GM21447 (cell line): ENCODE measurements around the gene DAPK3.
"Not testable (repeated sequence)": the region's sequence is repeated elsewhere in the genome, so short reads cannot be mapped to it uniquely, and the experiment has no call there.

Experiments
- ATAC-seq: cut with Tn5 transposase; IDR thresholded peaks from one replicate; pipeline ENCODE4 v1.9.1; 2021; ENCODE audit not compliant: unreplicated experiment

Gene DAPK3

GRCh38 chr19:4005436-4005835 is 34.5 kb upstream of the DAPK3 start:
- not testable (repeated sequence) for ATAC-seq

- ATAC-seq, result not testable (repeated sequence)
Measured at GRCh38 chr19:4000798-4001197, 29.9 kb upstream of the DAPK3 start.

- not testable (repeated sequence) for ATAC-seq
Measured at GRCh38 chr19:3998667-3999412, 27.9 kb upstream of the DAPK3 start.

- no peak for ATAC-seq
Measured at GRCh38 chr19:3995607-3996006, 24.7 kb upstream of the DAPK3 start.

GRCh38 chr19:3990815-3991117 is 19.9 kb upstream of the DAPK3 start:
- ATAC-seq, result no peak

GRCh38 chr19:3987619-3988371 is 16.9 kb upstream of the DAPK3 start:
- ATAC-seq, result no peak

- no peak for ATAC-seq
Measured at GRCh38 chr19:3986260-3987041, 15.6 kb upstream of the DAPK3 start.

GRCh38 chr19:3985643-3986259 is 14.9 kb upstream of the DAPK3 start:
- ATAC-seq, result no peak

GRCh38 chr19:3984908-3985642 is 14.2 kb upstream of the DAPK3 start, which contains the start of gene EEF2:
Gene EEF2 (minus strand): TSS chr19:3985463. CDS start chr19:3985380, 83 bp downstream.
- peak; percentile 36 for ATAC-seq

- no peak for ATAC-seq
Measured at GRCh38 chr19:3984584-3984907, 13.6 kb upstream of the DAPK3 start.

- ATAC-seq, result no peak
Measured at GRCh38 chr19:3983936-3984583, 13.2 kb upstream of the DAPK3 start.

- no peak for ATAC-seq
Measured at GRCh38 chr19:3983542-3983914, 12.6 kb upstream of the DAPK3 start.

GRCh38 chr19:3982701-3983541 is 12.0 kb upstream of the DAPK3 start:
- ATAC-seq, result no peak

- ATAC-seq, result no peak
Measured at GRCh38 chr19:3981736-3982681, 11.1 kb upstream of the DAPK3 start.

GRCh38 chr19:3981373-3981735 is 10.5 kb upstream of the DAPK3 start:
- ATAC-seq, result no peak

GRCh38 chr19:3980353-3981251 is 9.7 kb upstream of the DAPK3 start:
- no peak for ATAC-seq

GRCh38 chr19:3979674-3980352 is 8.9 kb upstream of the DAPK3 start:
- no peak for ATAC-seq
